Activated T-helper 1 cell treated with Interleukin-2 at 50 U/mL for 16 hours (primary cell): ENCODE measurements around the gene C6orf89.
"Not testable (repeated sequence)": the region's sequence is repeated elsewhere in the genome, so short reads cannot be mapped to it uniquely, and the experiment has no call there.

ENCODE experiments used
- DNase-seq: peaks from one replicate; pipeline ENCODE4 v3.0.0-alpha.2; 2020; ENCODE audit warnings: low read depth

C6orf89 gene

DNA sequence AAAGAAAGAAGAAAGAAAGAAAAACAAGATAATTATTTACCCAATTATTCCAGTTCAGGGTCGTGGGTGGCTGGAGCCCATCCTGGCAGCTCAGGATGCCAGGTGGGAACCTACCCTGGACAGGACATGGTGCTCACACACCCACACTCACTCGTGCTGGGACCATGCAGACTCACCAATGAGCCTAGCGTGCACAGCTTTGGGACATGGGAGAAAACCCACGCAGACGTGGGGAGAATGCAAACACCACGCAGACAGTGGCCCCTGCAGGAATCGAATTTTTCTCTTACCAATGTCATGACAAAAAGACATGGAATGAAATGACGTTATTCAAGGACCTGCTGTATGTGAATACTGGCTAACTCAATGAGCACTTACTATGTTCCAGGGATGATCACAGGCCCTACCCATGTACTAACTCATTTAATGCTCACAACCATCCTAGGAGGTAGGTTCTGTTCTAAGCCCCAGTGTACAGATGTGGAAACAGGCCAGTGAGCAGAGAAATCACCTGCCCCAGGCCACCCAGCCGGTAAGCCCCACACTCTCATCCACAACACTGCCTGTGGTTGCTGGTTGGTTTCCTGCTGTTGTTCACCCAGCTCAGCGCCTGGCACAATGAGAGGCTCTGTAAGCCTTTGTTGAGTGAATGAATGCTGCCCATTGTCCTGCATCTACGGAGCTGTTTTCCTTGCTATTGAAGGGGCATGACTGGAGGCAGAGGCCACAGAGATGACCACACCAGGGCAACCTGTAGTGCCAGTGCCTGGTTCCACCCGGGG, 62.0 kb downstream of the C6orf89 start:
- no peak for DNase-seq

DNA sequence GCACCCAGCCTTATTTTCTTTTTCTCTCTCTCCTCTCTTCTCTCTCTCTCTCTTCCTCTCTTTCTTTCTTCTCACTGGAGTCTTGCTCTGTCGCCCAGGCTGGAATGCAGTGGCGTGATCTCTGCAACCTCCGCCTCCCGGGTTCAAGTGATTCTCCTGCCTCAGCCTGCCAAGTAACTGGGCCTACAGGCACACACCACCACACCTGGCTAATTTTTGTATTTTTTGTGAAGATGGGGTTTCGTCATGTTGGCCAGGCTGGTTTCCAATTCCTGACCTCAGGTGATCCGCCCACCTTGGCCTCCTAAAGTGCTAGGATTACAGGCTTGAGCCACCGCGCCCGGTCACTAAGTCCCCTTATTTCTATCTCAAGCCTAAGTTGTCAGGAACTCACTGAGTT, 63.3 kb downstream of the C6orf89 start:
- DNase-seq, result not testable (repeated sequence)

DNA sequence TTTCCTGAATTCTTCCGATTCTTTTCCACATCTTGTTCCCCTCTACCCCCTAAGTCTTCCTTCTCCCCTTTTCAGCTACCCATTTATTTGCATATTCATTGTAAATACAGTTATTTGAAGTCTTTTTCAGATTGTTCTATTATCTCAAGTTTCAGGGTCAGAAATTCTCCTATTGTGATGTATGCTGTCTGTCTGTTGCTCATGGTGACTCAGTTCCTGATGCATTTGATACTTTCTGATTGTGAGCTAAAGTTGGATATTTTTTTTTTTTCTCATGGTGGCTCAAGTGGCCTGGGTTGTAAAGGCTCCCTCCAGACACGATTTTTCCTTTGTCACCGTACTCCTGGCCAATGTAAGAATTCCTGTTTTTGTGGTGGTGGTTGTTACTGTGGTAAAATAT, 63.9 kb downstream of the C6orf89 start:
- no peak for DNase-seq

DNA sequence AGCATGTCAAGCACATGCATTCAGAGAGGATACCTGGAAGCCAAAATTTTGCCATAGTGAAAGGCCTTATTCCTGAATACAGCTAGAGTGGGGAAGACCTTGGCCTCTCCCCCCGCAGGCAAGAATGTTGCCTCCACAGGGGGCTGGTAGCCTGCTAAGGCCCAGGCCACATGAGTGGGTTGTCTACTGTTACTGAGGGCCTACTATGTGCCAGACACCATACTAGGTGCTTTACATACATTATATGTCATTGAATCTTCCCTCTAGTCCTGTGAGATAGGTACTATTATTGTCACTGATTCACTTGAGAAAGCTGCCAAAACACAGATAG, 68.1 kb downstream of the C6orf89 start:
- DNase-seq, result no peak

DNA sequence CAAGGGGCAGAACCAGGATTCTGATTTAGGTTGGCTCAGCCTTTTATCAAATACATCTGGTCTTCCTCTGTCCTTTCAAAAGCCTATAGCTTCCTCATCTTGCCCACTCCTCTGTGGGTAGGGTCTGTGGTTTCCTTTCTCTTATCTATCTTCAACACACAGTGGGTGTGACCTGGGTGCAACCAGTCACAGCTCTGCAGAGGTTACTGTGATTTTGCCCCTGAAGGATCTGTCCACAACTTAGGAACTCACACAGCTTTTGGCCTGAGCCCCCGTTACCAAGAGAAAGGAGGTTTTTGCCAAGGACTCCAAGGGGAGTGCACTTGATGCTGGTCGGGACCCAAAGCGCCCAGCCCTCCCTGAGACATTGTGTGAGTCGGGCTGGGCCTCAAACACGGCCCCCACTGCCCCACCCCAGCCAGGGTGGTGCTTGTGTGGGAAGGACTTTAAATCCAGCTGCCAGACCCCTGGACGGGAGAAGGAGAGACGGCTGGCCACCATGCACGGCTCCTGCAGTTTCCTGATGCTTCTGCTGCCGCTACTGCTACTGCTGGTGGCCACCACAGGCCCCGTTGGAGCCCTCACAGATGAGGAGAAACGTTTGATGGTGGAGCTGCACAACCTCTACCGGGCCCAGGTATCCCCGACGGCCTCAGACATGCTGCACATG, 68.6 kb downstream of the C6orf89 start, which contains the start of gene PI16:
PI16 (plus strand) TSS at position 477 of the 670 bp plus-strand sequence; CDS start at position 500, 23 bp downstream.
- no peak for DNase-seq

DNA sequence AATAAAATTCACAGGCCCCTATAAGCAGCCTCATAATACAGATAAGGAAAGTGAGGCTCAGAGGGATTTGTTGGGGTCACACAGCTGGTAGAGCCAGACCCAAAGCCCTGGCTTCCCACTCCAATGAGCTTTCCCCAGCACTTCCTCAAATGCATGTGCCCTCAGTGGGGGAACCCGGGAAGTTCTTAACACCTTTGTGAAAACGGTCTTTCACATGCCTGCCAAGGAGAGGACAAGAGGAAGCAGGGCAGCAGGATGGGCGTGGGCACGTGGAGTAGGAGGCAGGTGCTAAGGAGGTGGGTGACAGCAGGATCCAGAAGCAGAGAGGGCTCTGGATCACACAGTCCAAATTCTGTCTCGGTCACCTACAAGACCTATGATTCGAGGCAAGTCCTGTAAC, 69.4 kb downstream of the C6orf89 start:
- no peak for DNase-seq

DNA sequence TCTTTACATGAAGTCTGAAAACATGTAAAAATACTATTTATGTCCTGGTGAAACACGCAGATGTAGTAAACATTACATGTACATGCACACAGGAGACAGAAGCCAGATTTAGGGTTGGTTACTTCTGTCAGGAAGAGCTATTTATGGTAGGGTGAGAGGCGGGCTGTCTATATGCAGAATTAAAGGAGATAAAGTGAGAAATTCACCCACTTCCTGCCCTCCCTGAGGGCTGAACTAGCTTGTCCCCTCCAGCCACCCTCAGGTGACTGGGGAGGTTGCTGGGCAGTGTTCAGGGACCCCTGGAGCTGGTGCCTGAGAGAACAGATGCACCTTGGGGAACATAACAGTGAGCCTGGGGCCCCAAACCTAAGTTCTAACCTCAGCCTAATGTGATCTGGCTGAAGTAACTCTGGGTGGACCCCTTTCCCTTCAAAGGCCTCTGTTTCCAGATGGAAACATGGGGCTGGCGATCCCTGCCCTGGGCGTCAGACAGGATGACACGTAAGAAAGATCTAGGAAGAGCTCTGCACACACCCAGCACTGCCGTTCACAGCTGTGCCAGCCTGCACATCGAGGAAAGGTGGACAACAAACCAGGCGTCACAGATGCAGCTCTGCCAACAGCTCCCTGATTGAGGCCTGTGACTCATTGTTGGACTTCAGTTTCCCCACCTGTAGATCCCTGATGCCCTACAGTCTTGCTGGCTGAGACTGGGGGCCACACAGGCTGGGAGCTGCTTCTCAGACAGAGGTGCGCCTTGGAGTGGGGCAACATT, 70.1 kb downstream of the C6orf89 start:
- DNase-seq, result no peak

DNA sequence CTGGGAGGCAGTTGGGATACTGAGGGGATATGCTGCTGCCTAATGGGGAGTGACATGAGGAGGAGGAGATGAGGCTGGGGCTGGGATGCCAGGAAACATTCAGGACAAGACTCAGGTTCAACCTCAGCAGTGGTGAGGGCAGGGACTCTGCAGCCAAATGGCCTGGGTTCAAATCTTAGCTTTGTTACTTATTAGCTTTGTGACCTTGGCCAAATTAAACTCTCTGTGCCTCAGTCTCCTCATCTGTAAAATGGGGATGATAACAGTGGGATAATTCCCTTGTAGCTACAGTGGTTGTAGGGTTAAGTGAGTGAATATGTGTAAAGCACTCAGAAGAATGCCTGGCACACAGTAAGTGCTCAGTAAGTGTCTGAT, 70.7 kb downstream of the C6orf89 start:
- DNase-seq, result no peak

DNA sequence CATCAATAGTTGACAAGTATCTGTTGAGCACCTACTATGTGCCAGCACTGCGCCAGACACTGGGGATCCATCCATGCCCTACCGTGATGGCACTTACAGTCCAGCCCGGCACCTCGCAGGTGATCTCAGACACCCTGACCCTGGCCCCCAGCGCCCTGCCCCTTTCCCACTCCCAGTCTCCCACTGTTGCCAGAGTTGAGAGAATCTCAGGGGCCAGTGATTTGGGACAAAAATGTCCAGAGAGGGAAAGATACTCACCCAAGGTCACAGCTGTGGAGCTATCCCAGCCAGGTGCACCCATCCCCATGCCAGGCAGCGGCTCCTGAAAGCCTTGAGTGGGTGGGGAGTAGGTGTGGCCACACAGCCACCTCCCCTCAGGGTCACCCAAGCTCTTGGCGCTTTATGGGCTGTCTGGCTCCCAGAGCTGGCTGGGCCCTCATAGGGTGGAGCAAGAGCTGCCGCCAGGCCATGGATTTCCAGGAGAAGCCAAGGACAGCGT, 72.1 kb downstream of the C6orf89 start:
- DNase-seq, result no peak

DNA sequence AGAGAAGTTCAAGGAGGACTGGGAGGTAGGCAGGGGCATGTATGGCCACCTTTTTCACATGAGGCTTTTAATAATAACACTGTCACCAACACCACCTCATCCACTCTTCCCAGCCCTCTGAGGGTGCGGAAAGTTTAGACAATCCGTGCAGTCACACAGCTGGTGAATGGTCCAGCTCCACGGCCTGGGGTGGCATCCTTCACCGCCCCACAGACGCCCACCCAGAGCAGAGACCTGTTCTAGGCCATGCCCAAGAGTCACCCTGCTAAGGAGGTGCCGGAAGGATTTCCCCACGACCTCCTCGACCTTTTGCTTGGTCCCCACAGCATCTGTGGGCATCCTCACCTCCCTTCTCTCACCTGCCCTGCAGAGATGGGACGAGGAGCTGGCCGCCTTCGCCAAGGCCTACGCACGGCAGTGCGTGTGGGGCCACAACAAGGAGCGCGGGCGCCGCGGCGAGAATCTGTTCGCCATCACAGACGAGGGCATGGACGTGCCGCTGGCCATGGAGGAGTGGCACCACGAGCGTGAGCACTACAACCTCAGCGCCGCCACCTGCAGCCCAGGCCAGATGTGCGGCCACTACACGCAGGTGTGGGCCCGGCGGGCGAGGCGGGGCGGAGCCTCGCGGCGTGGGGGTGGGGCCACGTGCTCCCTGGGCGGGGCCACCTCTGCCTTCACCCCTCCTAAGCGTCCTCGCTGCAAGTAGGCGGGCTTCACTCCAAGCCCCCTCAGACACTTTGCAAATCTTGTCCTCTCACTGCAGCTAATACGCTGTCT, 73.2 kb downstream of the C6orf89 start:
- no peak for DNase-seq

DNA sequence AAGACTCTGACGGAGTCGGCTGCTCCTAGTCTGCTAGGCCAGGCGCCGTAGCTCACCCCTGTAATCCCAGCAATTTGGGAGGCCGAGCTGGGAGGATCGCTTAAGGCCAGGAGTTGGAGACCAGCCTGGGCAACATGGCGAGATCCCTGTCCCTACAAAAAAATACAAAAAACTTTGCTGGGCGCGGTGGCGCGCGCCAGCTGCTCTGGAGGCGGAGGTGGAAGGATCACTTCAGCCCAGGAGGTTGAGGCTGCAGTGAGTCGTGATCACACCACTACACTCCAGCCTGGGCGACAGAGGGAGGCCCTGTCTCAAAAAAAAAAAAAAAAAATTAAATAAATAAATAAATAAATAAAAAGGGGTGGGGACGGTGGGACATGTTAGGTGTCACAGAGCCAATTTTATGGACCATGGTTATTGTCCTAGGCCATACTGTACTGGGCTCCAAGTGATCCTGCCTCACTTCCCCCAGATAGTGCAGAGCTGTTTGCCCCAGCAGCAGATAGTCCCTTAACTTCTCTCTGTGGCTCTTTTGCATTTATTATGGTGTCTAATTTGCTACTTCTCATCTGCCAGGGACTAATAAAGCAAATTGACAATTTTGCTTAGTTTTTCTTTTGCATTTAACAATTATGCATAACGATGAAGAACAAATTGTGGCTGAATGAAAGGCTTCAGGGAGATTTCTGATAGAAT, 74.0 kb downstream of the C6orf89 start:
- DNase-seq, result no peak

DNA sequence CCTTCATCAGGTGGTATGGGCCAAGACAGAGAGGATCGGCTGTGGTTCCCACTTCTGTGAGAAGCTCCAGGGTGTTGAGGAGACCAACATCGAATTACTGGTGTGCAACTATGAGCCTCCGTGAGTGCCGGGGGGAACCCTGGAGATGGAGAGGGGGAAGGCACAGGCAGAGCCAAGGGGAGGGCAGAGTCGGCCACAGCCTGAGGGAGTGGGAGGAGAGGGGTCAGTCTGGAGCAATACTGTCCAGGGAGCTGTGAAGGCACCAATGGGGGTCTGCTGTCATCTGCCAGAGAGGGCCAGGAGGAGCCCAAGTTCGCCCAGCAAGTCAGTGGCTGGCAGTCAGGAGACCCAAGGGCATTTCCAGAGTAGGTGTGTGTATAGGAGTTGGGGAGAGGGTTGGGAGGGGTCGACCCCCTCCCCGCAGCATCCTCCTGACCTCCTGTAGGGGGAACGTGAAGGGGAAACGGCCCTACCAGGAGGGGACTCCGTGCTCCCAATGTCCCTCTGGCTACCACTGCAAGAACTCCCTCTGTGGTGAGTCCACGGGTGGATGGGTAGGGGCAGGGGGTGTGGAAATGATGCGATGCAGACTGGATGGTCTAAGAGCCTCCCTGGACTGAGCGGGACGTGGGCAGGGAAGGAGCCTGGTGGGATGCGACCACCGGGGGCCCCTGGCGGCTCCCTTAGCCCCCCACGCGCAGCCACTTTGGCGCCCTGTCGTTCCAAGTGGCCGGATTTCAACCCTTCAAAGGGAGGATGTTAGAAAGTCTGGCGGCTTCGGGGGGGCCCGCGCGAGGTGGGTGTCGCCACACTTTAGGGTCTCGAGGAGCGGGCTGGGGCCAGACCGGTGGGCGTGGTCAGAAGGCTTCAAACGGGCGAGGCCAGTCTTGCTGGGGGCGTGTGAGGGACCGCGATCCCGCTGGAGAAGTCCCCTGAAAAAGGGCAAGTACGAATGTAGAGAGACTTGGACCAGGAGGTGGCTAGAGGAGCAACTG, 76.0 kb downstream of the C6orf89 start:
- DNase-seq, result no peak

DNA sequence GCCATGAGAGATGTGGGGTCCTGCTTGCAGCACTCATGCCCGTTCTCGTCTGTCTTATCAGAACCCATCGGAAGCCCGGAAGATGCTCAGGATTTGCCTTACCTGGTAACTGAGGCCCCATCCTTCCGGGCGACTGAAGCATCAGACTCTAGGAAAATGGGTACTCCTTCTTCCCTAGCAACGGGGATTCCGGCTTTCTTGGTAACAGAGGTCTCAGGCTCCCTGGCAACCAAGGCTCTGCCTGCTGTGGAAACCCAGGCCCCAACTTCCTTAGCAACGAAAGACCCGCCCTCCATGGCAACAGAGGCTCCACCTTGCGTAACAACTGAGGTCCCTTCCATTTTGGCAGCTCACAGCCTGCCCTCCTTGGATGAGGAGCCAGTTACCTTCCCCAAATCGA, 77.1 kb downstream of the C6orf89 start:
- peak; percentile 65 for DNase-seq

DNA sequence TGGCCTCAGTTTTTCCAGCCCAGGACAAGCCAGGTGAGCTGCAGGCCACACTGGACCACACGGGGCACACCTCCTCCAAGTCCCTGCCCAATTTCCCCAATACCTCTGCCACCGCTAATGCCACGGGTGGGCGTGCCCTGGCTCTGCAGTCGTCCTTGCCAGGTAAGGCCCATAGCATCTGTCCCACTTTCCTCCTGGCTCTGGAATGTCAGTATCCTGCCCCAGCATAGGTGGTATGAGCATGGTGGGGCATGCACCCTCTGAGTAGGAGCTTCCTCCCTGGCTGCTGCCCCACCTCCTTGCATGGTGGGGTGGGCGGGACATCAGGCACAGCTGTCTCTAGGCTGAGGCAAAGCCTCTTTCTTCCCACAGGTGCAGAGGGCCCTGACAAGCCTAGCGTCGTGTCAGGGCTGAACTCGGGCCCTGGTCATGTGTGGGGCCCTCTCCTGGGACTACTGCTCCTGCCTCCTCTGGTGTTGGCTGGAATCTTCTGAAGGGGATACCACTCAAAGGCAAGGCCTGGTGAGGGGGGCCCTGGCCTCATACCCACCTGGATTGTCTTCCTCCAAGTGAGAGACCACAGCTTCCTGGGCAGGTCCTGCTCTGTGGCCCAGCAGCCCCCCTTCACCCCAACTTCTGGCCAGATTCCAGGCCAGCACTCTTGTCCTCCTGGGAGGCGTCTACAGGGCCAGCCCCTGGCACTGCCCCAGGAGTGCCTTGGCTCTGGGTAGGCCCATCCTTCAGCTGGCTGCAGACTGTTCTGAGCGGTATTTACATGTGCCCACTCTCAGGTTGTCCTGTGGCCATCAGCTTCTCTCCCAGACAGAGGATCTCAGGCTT, 77.9 kb downstream of the C6orf89 start:
- DNase-seq, result no peak

DNA sequence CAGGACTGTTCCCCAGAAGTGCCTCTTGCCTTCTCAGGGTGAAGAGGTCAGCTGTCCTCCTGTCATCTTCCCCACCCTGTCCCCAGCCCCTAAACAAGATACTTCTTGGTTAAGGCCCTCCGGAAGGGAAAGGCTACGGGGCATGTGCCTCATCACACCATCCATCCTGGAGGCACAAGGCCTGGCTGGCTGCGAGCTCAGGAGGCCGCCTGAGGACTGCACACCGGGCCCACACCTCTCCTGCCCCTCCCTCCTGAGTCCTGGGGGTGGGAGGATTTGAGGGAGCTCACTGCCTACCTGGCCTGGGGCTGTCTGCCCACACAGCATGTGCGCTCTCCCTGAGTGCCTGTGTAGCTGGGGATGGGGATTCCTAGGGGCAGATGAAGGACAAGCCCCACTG, 78.6 kb downstream of the C6orf89 start:
- no peak for DNase-seq

DNA sequence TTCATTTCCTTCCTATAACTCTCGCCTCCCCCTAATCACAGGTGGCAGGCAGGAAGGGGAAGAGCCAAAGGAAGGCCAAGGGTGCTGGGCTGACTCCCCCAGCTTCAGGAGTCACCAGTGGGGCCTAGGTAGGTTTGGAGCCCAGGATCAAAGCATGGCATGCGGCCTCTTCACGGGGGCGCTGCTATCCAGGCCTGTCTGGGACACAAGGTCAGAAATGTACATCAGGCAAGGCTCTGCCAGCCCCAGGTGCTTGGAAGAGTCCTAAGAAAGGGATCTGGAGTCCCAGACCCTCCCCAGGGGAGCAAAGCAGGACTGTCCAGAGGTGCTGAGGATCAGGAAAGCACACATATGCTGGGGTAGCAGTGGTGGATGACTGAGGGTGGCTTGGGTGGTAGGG, 79.2 kb downstream of the C6orf89 start:
- no peak for DNase-seq

DNA sequence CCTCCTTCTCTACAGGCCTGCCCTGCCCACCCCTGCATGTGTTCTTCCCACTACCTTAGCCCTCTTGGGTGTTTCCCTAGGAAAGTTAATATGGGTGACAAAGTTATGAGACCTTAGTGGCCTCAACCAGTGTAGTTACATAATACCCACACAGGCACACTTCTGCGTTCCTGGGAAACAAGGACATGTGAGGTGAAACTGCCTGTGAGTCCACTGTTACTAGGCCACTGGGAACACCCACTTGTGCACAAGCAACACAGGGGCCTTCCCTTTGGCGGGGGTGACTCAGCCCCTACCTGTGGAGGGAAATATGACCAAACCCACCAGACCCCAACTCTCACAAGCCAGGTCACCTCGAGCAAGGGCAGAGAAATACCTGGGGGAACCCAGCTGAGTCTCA, 81.5 kb downstream of the C6orf89 start:
- no peak for DNase-seq

DNA sequence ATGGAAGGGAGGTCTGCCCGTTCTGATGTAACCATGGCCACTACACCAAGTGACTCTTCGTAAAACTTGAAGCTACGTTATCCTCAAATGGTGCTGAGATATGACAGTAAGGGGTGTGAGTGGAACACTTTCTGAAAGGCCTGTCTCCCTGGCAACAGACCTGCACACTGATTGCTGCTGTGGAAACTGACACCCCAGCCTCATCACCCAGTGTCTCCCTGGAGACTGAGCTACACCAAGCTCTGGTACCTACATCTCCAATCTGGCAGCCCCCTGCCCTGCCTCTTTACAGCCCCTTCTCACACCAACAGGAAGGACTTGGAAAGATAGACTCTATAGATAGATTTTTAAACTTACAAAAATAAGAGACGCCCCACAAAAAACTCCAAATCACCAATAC, 82.0 kb downstream of the C6orf89 start:
- DNase-seq, result no peak

DNA sequence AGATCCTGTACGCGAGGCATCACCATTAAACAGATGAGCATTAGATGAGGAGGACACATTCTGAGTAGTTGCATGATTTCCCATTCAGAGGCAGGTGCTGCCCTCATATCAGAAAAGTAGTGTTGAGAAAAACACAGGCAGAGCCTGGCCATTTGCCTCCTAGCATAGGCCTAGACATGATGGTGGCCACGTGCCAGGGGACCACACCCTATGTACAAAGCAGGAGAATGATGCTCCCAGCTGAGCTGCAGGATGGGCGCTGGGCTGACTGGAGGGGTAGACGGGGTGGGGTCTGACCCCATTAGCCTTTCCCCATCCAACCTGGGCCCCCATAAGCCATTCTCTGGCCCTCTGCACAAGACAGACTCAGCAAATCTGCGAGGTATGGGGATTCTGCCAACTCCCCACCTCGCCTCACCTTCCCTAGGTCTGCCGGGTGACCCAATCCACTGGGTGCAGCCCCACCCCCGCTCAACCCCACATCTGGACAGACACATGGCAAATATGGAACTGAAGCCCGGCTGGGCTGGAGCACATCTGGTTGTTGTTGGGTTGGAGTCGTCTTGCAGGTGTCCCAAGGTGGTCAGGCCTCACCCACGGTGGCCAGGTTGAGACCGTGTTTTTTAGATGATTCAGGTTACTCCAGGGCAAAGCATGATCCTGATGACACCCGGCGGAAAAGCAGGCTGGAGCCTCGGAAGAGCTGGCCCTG, 82.7 kb downstream of the C6orf89 start:
- no peak for DNase-seq
